Measurements from ENCODE around the gene OPCML.

GRCh38 chr11:133339495-133340140 lies 192.7 kb downstream of the OPCML start:
- no peak for TF ChIP-seq POLR2A (IDR thresholded peaks at IDR 0.05)
- TF ChIP-seq CTCF (IDR thresholded peaks at IDR 0.05) = no peak
- no peak for TF ChIP-seq POLR2AphosphoS5 (IDR thresholded peaks at IDR 0.05)
- no peak for TF ChIP-seq EP300 (IDR thresholded peaks at IDR 0.05)

Measured in suprapubic skin (tissue), 4 donors.